Measurements from ENCODE around the gene FAS. TPM values are rescaled to one million over a fixed set of nuclear protein-coding genes. Genes with fewer than 3 reads are reported as not detected.

FAS gene
- total RNA-seq, 6 donors from 2014 or later, result 30.1 to 80.3 (median 44.4) TPM

GRCh38 chr10:88979603-88980002 lies 11.0 kb upstream of the FAS start:
- ATAC-seq (ENCODE audit: low FRiP score in 2 of 2) (no peak), DNase-seq (no peak)
- H3K27me3 ChIP-seq, result no peaks in the 10 kb centered on the region
- H3K27ac ChIP-seq, result peak overlapping the region in 3 of 4 donors; percentile 36 to 80 (median 37)
- H3K36me3 ChIP-seq, result no peaks in the 10 kb centered on the region
- no peaks in the 10 kb centered on the region for H3K9me3 ChIP-seq
- WGBS, 2 donors, result 82 to 84% methylated on average over 4 of the region's 4 CpGs
- no peak overlapping the region for H3K4me3 ChIP-seq
- TF ChIP-seq POLR2A (IDR thresholded peaks at IDR 0.05), result no peak
- no peak for TF ChIP-seq EP300 (IDR thresholded peaks at IDR 0.05)
- no peak for TF ChIP-seq CTCF (IDR thresholded peaks at IDR 0.05)
- TF ChIP-seq POLR2AphosphoS5 (IDR thresholded peaks at IDR 0.05), result no peak
- peaks cover 16 to 30% (median 22%) of the 10 kb centered on the region in 4 donors for H3K4me1 ChIP-seq

- peak in 1 of 2 donors; percentile 43 for ATAC-seq (ENCODE audit: low FRiP score in 2 of 2)
- 86 to 87% methylated on average over 4 of the region's 4 CpGs for WGBS, 2 donors
- Histone ChIP-seq H3K4me3 (no peak overlapping the region), H3K36me3 (no peaks in the 10 kb centered on the region), H3K27ac (peak overlapping the region; percentile 36 to 80 (median 66)), H3K27me3 (no peaks in the 10 kb centered on the region), H3K4me1 (peaks cover 14 to 28% (median 21%) of the 10 kb centered on the region in 4 donors), H3K9me3 (no peaks in the 10 kb centered on the region)
- no peak for DNase-seq
- no peak for TF ChIP-seq EP300 (IDR thresholded peaks at IDR 0.05)
- no peak for TF ChIP-seq CTCF (IDR thresholded peaks at IDR 0.05)
- TF ChIP-seq POLR2A (IDR thresholded peaks at IDR 0.05), result no peak
- no peak for TF ChIP-seq POLR2AphosphoS5 (IDR thresholded peaks at IDR 0.05)
Observed at GRCh38 chr10:88980247-88980646, 10.4 kb upstream of the FAS start.

GRCh38 chr10:88980800-88981199 lies 9.8 kb upstream of the FAS start:
- Histone ChIP-seq H3K4me3 (no peak overlapping the region), H3K4me1 (peaks cover 10 to 23% (median 16%) of the 10 kb centered on the region in 4 donors), H3K36me3 (no peaks in the 10 kb centered on the region), H3K27ac (peak overlapping the region; percentile 36 to 80 (median 66)), H3K27me3 (no peaks in the 10 kb centered on the region), H3K9me3 (no peaks in the 10 kb centered on the region)
- peak in 1 of 2 donors; percentile 10 for ATAC-seq (ENCODE audit: low FRiP score in 2 of 2)
- no peak for DNase-seq
- 62 to 82% methylated on average over 3 to 4 of the region's 4 CpGs for WGBS, 2 donors
- no peak for TF ChIP-seq EP300 (IDR thresholded peaks at IDR 0.05)
- no peak for TF ChIP-seq CTCF (IDR thresholded peaks at IDR 0.05)
- TF ChIP-seq POLR2A (IDR thresholded peaks at IDR 0.05), result no peak
- TF ChIP-seq POLR2AphosphoS5 (IDR thresholded peaks at IDR 0.05), result no peak

- Histone ChIP-seq H3K4me3 (no peak overlapping the region), H3K27ac (peak overlapping the region; percentile 36 to 70 (median 63)), H3K36me3 (no peaks in the 10 kb centered on the region), H3K4me1 (peaks cover 9 to 22% (median 15%) of the 10 kb centered on the region in 4 donors), H3K27me3 (no peaks in the 10 kb centered on the region), H3K9me3 (no peaks in the 10 kb centered on the region)
- 73 to 77% methylated on average over 5 of the region's 5 CpGs for WGBS, 2 donors
- DNase-seq, result no peak
- TF ChIP-seq POLR2AphosphoS5 (IDR thresholded peaks at IDR 0.05) (no peak), EP300 (IDR thresholded peaks at IDR 0.05) (no peak), CTCF (IDR thresholded peaks at IDR 0.05) (no peak)
- ATAC-seq (ENCODE audit: low FRiP score in 2 of 2), result peak in 1 of 2 donors; percentile 26
Observed at GRCh38 chr10:88981435-88981834, 9.2 kb upstream of the FAS start.

GRCh38 chr10:88982366-88982765 lies 8.2 kb upstream of the FAS start:
- Histone ChIP-seq H3K36me3 (no peaks in the 10 kb centered on the region), H3K27ac (peak overlapping the region; percentile 12 to 63 (median 39)), H3K4me1 (peaks cover 10 to 27% (median 16%) of the 10 kb centered on the region in 4 donors), H3K9me3 (no peaks in the 10 kb centered on the region), H3K4me3 (no peak overlapping the region), H3K27me3 (no peaks in the 10 kb centered on the region)
- WGBS, 2 donors, result 80 to 83% methylated on average over 2 of the region's 2 CpGs
- no peak for TF ChIP-seq POLR2AphosphoS5 (IDR thresholded peaks at IDR 0.05)
- ATAC-seq (ENCODE audit: low FRiP score in 2 of 2) (no peak), DNase-seq (no peak)

Measured in upper lobe of left lung (tissue), 6 donors.